ENCODE results near the gene COPB1. TPM values are rescaled to one million over a fixed set of nuclear protein-coding genes. Genes with fewer than 3 reads are reported as not detected.

COPB1 gene
- total and polyA plus RNA-seq, 7 donors: 24.7 to 52.1 (median 35.1) TPM

DNA sequence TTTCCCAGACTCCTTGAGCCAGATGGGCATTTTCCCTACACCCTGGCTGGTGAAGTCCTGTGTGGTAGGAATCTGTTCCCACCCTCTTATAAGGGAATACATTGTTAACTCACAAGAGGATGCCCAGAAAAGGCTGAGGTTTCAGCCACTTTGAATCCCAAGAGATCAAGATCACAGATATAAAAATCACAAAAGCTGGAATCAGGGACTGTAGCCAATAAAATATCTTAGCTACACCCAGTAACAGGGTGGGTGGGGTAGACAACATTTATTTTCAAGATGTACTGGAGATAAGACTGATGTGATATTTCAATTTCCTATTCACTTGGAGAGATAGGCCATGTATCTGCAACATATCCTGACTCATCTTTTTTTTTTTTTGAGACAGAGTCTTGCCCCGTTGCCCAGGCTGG is 50.3 kb downstream of the COPB1 start:
- no peaks in the 10 kb centered on the region for H3K27me3 ChIP-seq (ENCODE audit: insufficient read depth in 3 of 3, low read length in 2 of 3)
- peaks cover 0 to 12% of the 10 kb centered on the region in 2 donors for H3K36me3 ChIP-seq (ENCODE audit: insufficient read depth in 1 of 2, low read depth in 1 of 2)
- 60 to 80% (median 69%) methylated on average over 1 of the region's 1 CpG for WGBS, 3 donors
- H3K27ac ChIP-seq: no peak overlapping the region
- intact Hi-C loops (cut with DNase I): no loop called here
- DNase-seq (no peak), ATAC-seq (no peak)
- no peaks in the 10 kb centered on the region for H3K9me3 ChIP-seq
- TF ChIP-seq, protein P1, sequence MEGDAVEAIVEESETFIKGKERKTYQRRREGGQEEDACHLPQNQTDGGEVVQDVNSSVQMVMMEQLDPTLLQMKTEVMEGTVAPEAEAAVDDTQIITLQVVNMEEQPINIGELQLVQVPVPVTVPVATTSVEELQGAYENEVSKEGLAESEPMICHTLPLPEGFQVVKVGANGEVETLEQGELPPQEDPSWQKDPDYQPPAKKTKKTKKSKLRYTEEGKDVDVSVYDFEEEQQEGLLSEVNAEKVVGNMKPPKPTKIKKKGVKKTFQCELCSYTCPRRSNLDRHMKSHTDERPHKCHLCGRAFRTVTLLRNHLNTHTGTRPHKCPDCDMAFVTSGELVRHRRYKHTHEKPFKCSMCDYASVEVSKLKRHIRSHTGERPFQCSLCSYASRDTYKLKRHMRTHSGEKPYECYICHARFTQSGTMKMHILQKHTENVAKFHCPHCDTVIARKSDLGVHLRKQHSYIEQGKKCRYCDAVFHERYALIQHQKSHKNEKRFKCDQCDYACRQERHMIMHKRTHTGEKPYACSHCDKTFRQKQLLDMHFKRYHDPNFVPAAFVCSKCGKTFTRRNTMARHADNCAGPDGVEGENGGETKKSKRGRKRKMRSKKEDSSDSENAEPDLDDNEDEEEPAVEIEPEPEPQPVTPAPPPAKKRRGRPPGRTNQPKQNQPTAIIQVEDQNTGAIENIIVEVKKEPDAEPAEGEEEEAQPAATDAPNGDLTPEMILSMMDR (IDR thresholded peaks at IDR 0.05): no peak
- peaks cover 12% of the 10 kb centered on the region for H3K4me1 ChIP-seq
- H3K4me3 ChIP-seq: no peak overlapping the region

DNA sequence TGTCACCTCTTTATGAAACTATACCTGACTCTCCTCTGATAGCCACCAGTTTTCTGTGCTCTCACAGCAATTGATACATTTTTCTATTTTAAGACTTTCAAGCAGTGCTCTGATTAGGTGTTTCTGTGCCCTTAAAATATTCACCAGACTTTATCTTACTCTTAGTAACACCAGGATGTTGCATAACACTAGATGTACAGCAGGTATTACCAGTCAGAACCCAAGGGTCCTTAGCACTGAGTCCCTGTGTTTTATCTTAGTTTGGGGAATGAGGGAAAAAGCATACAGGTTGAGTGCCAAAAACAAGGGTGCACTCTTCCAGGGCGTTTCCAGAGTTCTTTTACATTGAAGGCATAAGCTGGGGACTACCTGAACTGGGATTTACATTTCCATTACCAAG is 51.4 kb downstream of the COPB1 start:
- intact Hi-C loops (cut with DNase I): no loop called here
- H3K36me3 ChIP-seq (ENCODE audit: insufficient read depth in 1 of 2, low read depth in 1 of 2): peaks cover 0 to 12% of the 10 kb centered on the region in 2 donors
- ATAC-seq (no peak), DNase-seq (no peak)
- no peak overlapping the region for H3K27ac ChIP-seq
- H3K4me1 ChIP-seq: peaks cover 12% of the 10 kb centered on the region
- H3K9me3 ChIP-seq: no peaks in the 10 kb centered on the region
- no peak overlapping the region for H3K4me3 ChIP-seq
- H3K27me3 ChIP-seq (ENCODE audit: insufficient read depth in 3 of 3, low read length in 2 of 3): no peaks in the 10 kb centered on the region
- 85 to 97% (median 93%) methylated on average over 1 of the region's 1 CpG for whole genome bisulfite sequencing, 3 donors
- TF ChIP-seq, protein P1 (IDR thresholded peaks at IDR 0.05): no peak

DNA sequence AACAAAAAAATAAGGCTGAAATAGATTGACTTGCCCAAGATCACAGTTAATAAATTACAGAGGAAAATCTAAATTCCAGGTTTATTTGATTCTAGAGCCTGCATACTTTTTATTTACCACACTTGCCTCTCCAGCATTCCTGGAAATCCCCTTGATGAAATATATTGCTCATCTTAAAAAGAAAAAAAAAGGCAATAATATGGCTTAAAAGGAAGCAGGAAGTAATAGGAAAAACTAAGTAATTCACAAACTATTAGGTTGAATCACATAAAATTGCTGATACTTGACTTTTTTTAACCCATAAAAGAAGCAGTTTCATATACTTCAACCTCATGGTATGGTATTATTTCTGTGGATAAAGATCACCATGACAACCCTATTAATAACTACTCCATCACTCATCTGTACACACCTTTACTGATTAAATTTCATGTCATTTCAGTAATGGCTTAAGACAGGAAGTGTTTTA is 52.9 kb downstream of the COPB1 start:
- Histone ChIP-seq H3K36me3 (ENCODE audit: insufficient read depth in 1 of 2, low read depth in 1 of 2) (peaks cover 0 to 4% of the 10 kb centered on the region in 2 donors), H3K4me1 (peaks cover 12% of the 10 kb centered on the region), H3K27me3 (ENCODE audit: insufficient read depth in 3 of 3, low read length in 2 of 3) (no peaks in the 10 kb centered on the region), H3K27ac (no peak overlapping the region), H3K9me3 (no peaks in the 10 kb centered on the region), H3K4me3 (no peak overlapping the region)
- no peak for DNase-seq
- intact Hi-C loops (cut with DNase I): no loop called here
- TF ChIP-seq, protein P1 (IDR thresholded peaks at IDR 0.05): no peak
- no peak for ATAC-seq

DNA sequence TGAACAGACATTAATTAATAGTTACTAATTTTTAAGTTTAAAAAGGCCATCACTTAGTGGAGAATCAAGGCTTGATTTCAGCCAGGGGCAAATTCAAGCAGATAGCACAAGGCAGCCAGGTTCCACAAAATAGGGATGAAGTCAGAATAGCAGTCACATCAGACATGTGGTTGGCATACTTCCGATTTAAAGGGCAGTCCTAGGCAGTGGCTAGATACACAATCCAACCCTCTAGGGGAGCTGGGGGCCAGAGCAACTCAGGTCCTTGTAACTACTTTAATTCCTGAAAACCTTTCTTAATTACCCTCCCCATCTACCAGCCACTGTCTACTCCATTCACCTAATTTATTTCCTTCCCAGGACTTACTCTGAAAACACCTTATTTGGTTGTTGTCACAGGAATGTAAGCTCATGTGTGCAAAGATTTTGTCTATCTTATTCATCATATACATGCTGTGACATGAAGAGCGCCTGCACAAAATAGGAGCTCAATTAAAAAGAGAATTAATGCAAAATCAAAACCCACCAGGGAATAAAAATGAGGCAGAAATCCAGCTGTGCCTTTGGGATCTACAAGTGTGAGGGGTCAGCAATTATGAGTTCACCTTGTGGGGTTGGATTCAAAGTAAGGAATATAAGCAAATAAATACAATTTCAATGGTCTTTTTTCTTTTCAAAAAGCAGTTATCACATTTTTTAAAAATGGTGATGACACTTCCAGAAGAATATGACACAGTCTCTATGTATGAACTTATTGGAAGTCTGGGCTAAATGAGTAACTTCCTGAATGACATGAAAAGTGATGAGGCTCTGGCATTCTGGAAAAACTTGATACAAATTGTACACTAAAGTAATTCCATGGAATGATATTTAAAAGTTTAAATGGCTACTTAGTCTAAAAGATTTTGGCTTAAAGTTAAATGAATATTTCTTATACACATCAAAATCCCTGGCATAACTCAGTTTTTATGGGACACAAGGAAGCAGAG is 53.8 kb downstream of the COPB1 start:
- H3K4me1 ChIP-seq: peaks cover 12% of the 10 kb centered on the region
- TF ChIP-seq, protein P1 (IDR thresholded peaks at IDR 0.05): no peak
- no peaks in the 10 kb centered on the region for H3K27me3 ChIP-seq (ENCODE audit: insufficient read depth in 3 of 3, low read length in 2 of 3)
- H3K9me3 ChIP-seq: no peaks in the 10 kb centered on the region
- H3K36me3 ChIP-seq (ENCODE audit: insufficient read depth in 1 of 2, low read depth in 1 of 2): no peaks in the 10 kb centered on the region
- intact Hi-C loops (cut with DNase I): no loop called here
- DNase-seq (no peak), ATAC-seq (peak; percentile 55 to 81 (median 68))
- no peak overlapping the region for H3K27ac ChIP-seq
- H3K4me3 ChIP-seq: no peak overlapping the region
- WGBS, 3 donors: 61 to 78% (median 68%) methylated on average over 2 of the region's 2 CpGs

All from psoas muscle (tissue), 8 donors.